Cardiac fibroblast (primary cell): ENCODE data around the gene RASGRF1.

Experiments
- DNase-seq, 2 donors: peaks; one replicate each; pipeline versions ENCODE4 v3.0.0 to v3.0.0-alpha.2; 2010; ENCODE audit warnings: low read depth in 2 of 2
- H3K4me3 ChIP-seq, 2 donors: replicated peaks in 1 of 2; 1 replicate in 1 of 2; 2 replicates in 1 of 2; pipeline ENCODE4 v1.5.1; 2011; ENCODE audit warnings: low read depth in 2 of 2, low read length in 2 of 2, mild to moderate bottlenecking in 2 of 2, moderate library complexity in 1 of 2
- TF ChIP-seq, protein P1 (sequence below): IDR thresholded peaks from one replicate; pipeline ENCODE4 v1.5.1; 2011; ENCODE audit warnings: low read depth, mild to moderate bottlenecking, low read length, inconsistent platforms

Gene RASGRF1

DNA sequence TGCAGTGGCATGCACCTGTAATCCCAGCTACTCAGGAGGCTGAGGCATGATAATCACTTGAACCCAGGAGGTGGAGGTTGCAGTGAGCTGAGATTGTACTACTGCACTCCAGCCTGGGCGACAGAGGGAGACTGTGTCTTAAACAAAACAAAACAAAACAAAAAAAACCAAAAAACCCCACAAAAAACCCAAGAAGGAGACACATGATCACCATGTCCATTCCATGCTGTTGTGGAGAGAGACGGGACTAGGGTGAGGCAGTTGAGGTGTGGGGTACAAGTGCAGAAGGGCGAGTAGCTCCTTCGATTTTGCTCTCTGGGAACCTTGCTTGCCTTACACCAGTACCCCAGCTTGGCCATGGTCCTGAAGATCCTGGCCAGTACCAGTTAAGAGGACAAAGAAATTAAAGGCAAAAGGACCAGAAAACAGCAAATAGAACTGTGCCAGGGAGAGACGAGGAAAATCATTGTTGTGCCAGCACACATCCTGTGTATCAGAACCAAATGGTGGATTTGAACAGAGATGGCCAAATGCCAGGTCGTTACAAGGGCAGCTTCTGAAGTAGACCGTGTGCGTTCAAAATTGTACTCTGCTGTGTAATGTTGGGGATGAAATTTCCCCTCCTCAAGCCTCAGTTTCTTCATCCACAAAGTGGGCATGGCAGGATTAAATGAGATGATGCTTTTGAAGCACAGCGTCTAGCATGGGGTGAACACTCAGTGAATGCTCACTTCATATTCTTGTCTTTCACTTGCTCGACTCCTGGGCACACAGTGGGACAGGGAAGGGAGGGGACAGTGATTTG, 102.8 kb downstream of the RASGRF1 start:
- H3K4me3 ChIP-seq, result no peak overlapping the region
- TF ChIP-seq, protein P1, sequence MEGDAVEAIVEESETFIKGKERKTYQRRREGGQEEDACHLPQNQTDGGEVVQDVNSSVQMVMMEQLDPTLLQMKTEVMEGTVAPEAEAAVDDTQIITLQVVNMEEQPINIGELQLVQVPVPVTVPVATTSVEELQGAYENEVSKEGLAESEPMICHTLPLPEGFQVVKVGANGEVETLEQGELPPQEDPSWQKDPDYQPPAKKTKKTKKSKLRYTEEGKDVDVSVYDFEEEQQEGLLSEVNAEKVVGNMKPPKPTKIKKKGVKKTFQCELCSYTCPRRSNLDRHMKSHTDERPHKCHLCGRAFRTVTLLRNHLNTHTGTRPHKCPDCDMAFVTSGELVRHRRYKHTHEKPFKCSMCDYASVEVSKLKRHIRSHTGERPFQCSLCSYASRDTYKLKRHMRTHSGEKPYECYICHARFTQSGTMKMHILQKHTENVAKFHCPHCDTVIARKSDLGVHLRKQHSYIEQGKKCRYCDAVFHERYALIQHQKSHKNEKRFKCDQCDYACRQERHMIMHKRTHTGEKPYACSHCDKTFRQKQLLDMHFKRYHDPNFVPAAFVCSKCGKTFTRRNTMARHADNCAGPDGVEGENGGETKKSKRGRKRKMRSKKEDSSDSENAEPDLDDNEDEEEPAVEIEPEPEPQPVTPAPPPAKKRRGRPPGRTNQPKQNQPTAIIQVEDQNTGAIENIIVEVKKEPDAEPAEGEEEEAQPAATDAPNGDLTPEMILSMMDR, result no peak
- no peak for DNase-seq

- TF ChIP-seq, protein P1, result no peak
- H3K4me3 ChIP-seq, result no peak overlapping the region
- no peak for DNase-seq
Observed at GRCh38 chr15:78985859-78986475, 104.6 kb downstream of the RASGRF1 start.

GRCh38 chr15:78984041-78984440, 106.5 kb downstream of the RASGRF1 start:
- TF ChIP-seq, protein P1, result no peak
- no peak for DNase-seq
- no peak overlapping the region for H3K4me3 ChIP-seq

DNA sequence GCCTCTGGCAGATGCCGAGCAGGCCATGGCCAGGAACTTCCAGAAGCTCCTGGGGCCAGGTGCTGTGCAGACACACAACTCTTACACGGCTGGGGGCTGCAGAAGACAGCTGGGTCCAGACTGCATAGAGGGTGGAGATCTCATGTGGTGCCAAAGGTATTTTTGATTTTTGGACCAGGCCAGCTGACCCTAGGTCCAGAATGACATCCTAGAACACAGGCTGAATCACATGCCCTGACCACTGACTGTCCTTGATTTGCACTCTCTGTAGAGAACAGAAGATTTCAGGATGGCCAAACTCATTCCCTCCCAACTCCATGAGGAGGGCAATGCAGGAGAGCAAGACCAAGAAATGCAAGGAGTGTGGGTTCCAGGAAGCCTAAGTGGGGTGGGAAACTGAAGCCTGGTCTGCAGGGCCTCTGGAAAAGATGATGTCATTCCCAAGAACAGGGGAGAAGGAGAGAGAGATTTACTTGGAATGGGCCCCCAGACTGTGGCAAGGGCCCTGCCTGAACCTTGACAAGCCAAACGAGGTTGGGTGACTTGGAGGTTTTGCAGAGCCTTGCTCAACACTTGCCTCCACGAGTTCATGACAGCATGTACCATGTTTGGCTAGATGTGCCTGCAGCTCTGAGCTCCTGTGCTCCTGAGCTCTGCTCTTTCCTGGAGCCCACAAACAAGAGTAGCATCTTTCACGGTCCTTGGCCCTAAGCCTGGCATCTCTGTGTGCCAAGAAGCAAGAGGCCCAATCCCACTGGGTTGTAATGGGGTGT, 107.2 kb downstream of the RASGRF1 start:
- no peak for DNase-seq
- H3K4me3 ChIP-seq, result no peak overlapping the region
- TF ChIP-seq, protein P1, result no peak

GRCh38 chr15:78982736-78983135, 107.8 kb downstream of the RASGRF1 start:
- no peak overlapping the region for H3K4me3 ChIP-seq
- peak in 1 of 2 donors; percentile 29 for DNase-seq
- TF ChIP-seq, protein P1, result no peak

DNA sequence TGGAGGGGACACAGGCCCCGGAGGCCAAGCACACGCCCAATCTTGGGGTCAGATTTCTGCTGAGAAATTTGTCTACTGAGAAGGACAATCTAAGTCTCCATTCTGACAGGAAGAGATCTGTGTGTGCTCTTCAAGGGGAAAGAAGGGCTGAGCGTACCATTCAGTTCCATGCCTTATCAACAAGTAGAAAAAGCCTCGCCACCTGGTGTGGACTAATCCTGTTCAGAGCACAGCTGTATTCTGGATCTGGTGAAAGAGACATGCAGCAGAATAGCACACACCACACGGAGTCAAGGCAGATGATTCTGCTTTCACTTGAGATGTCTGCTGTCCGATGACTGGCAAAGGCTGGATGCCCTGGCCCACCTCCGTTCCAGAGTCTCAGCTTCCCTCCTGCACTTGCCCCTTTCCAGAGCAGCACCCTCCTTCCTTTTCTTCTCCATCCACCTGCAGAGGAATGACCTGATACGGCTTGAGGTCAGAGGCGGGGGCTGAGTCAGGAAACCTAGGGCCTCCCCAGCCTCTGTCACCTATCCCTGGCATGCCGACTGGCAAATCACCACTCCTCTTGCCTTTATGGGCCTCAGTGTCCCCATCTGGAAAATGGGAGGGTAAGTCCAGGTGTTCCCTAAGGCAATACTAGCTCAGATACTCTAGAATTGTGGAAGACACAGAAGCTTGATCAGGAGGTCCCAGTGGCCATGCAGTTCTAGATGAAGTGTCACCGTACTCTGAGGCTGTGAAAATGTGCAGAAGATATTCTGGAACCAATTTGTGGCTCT, 108.9 kb downstream of the RASGRF1 start:
- TF ChIP-seq, protein P1, result no peak
- H3K4me3 ChIP-seq, result no peak overlapping the region
- DNase-seq, result no peak
